Skeletal muscle satellite cell (primary cell): ENCODE data around the gene ARHGEF33. TPM values are rescaled to one million over a fixed set of nuclear protein-coding genes. Genes with fewer than 3 reads are reported as not detected.

Experiments used
- H3K27me3 ChIP-seq: 2 replicates; pipeline ENCODE4 v1.7.0; 2013; ENCODE audit warnings: low read length; ENCODE audit not compliant: control insufficient read depth, insufficient read depth
- H3K36me3 ChIP-seq: 2 replicates; pipeline ENCODE4 v1.7.0; 2013; ENCODE audit warnings: mild to moderate bottlenecking, control low read depth, low read length; ENCODE audit not compliant: insufficient read depth
- H3K4me1 ChIP-seq: 2 replicates; pipeline ENCODE4 v1.7.0; 2013; ENCODE audit warnings: low read length; ENCODE audit not compliant: control insufficient read depth, insufficient read depth
- H3K4me2 ChIP-seq: 2 replicates; pipeline ENCODE4 v1.7.0; 2013; ENCODE audit warnings: mild to moderate bottlenecking, low read length
- H3K4me3 ChIP-seq: 2 replicates; pipeline ENCODE4 v1.7.0; 2013; ENCODE audit warnings: low read length
- H3K9ac ChIP-seq: 2 replicates; pipeline ENCODE4 v1.7.0; 2013; ENCODE audit warnings: mild to moderate bottlenecking, low read depth, low read length, moderate library complexity
- H3K9me3 ChIP-seq: replicated peaks from 2 replicates; pipeline ENCODE4 v1.7.0; 2013; ENCODE audit warnings: mild to moderate bottlenecking, control low read depth, low read length
- total RNA-seq: library from RNA; depleted of rRNA; stranded (reverse); fragments of >200 nt; gene quantifications from 2 replicates; pipeline ENCODE4 v1.2.3, GENCODE V29; 2012; rRNA removed

ARHGEF33 gene
- total RNA-seq: 0.22 and 0.51 TPM in 2 replicates

- no peak within 1 kb of the TSS for H3K4me2 ChIP-seq
These were observed at the start of gene ARHGEF33 for GRCh38 chr2:38889575-38889974. Gene ARHGEF33 (plus strand): TSS chr2:38889875. CDS start chr2:38919448, 29,573 bp downstream.

GRCh38 chr2:38850045-38850444, 39.6 kb upstream of the ARHGEF33 start:
- no peak overlapping the region for H3K4me2 ChIP-seq
- H3K9ac ChIP-seq: no peak overlapping the region
- H3K4me3 ChIP-seq: no peak overlapping the region
- H3K27me3 ChIP-seq: no peaks in the 10 kb centered on the region
- H3K9me3 ChIP-seq: no peaks in the 10 kb centered on the region
- peaks cover 24% of the 10 kb centered on the region for H3K36me3 ChIP-seq
- no peaks in the 10 kb centered on the region for H3K4me1 ChIP-seq

More at GRCh38 chr2:38889575-38889974, at the start of gene ARHGEF33:
- Histone ChIP-seq H3K9me3 (no peaks in the 10 kb centered on the region), H3K4me1 (no peaks in the 10 kb centered on the region), H3K36me3 (no peaks in the 10 kb centered on the region), H3K4me3 (no peak within 1 kb of the TSS), H3K9ac (no peak within 1 kb of the TSS), H3K27me3 (no peaks in the 10 kb centered on the region)

GRCh38 chr2:38856165-38856564, 33.5 kb upstream of the ARHGEF33 start:
- no peaks in the 10 kb centered on the region for H3K4me1 ChIP-seq
- no peak overlapping the region for H3K4me3 ChIP-seq
- no peak overlapping the region for H3K9ac ChIP-seq
- no peak overlapping the region for H3K4me2 ChIP-seq
- H3K36me3 ChIP-seq: peaks cover 43% of the 10 kb centered on the region
- no peaks in the 10 kb centered on the region for H3K27me3 ChIP-seq
- no peaks in the 10 kb centered on the region for H3K9me3 ChIP-seq

- peaks cover 47% of the 10 kb centered on the region for H3K36me3 ChIP-seq
These were observed 27.2 kb upstream of the ARHGEF33 start for GRCh38 chr2:38862476-38862875.

GRCh38 chr2:38863061-38863695, 26.5 kb upstream of the ARHGEF33 start:
- Histone ChIP-seq H3K27me3 (no peaks in the 10 kb centered on the region), H3K9ac (no peak overlapping the region), H3K4me3 (no peak overlapping the region), H3K4me2 (no peak overlapping the region), H3K4me1 (no peaks in the 10 kb centered on the region), H3K36me3 (peaks cover 46% of the 10 kb centered on the region), H3K9me3 (no peaks in the 10 kb centered on the region)

More at GRCh38 chr2:38862476-38862875, 27.2 kb upstream of the ARHGEF33 start:
- H3K4me1 ChIP-seq: no peaks in the 10 kb centered on the region
- H3K4me3 ChIP-seq: no peak overlapping the region
- no peaks in the 10 kb centered on the region for H3K9me3 ChIP-seq
- H3K4me2 ChIP-seq: no peak overlapping the region
- H3K27me3 ChIP-seq: no peaks in the 10 kb centered on the region
- no peak overlapping the region for H3K9ac ChIP-seq

GRCh38 chr2:38866773-38867443, 22.8 kb upstream of the ARHGEF33 start:
- peaks cover 18% of the 10 kb centered on the region for H3K36me3 ChIP-seq
- H3K27me3 ChIP-seq: no peaks in the 10 kb centered on the region
- H3K9ac ChIP-seq: no peak overlapping the region
- H3K4me2 ChIP-seq: no peak overlapping the region
- no peak overlapping the region for H3K4me3 ChIP-seq
- H3K9me3 ChIP-seq: no peaks in the 10 kb centered on the region
- no peaks in the 10 kb centered on the region for H3K4me1 ChIP-seq

GRCh38 chr2:38871432-38871831, 18.2 kb upstream of the ARHGEF33 start:
- Histone ChIP-seq H3K9ac (no peak overlapping the region), H3K36me3 (peaks cover 7% of the 10 kb centered on the region), H3K27me3 (no peaks in the 10 kb centered on the region), H3K4me1 (peaks cover 8% of the 10 kb centered on the region), H3K4me3 (no peak overlapping the region), H3K4me2 (no peak overlapping the region), H3K9me3 (no peaks in the 10 kb centered on the region)

- no peak overlapping the region for H3K4me3 ChIP-seq
- H3K4me1 ChIP-seq: peaks cover 12% of the 10 kb centered on the region
- no peak overlapping the region for H3K4me2 ChIP-seq
- no peak overlapping the region for H3K9ac ChIP-seq
- H3K27me3 ChIP-seq: no peaks in the 10 kb centered on the region
- H3K36me3 ChIP-seq: no peaks in the 10 kb centered on the region
- H3K9me3 ChIP-seq: no peaks in the 10 kb centered on the region
These were observed 15.9 kb upstream of the ARHGEF33 start for GRCh38 chr2:38873763-38874162.

- Histone ChIP-seq H3K9me3 (no peaks in the 10 kb centered on the region), H3K4me3 (peak overlapping the region; percentile 99), H3K36me3 (no peaks in the 10 kb centered on the region), H3K9ac (peak overlapping the region; percentile 91), H3K4me1 (peaks cover 12% of the 10 kb centered on the region), H3K27me3 (no peaks in the 10 kb centered on the region), H3K4me2 (peak overlapping the region; percentile 91)
These were observed 14.5 kb upstream of the ARHGEF33 start for GRCh38 chr2:38875227-38875575.

GRCh38 chr2:38875576-38876367, 13.9 kb upstream of the ARHGEF33 start, which contains the start of the genes DHX57 and MORN2:
Gene DHX57 (minus strand): TSS chr2:38875934. CDS start chr2:38868405, 7,529 bp downstream.
Gene MORN2 (plus strand): TSS chr2:38875976.
- Histone ChIP-seq H3K9ac (peak within 1 kb of the TSS; percentile 91), H3K9me3 (no peaks in the 10 kb centered on the region), H3K4me1 (peaks cover 12% of the 10 kb centered on the region), H3K4me2 (peak within 1 kb of the TSS; percentile 91), H3K36me3 (no peaks in the 10 kb centered on the region), H3K27me3 (no peaks in the 10 kb centered on the region), H3K4me3 (peak within 1 kb of the TSS; percentile 99)

- Histone ChIP-seq H3K4me2 (peak overlapping the region; percentile 91), H3K4me1 (peaks cover 12% of the 10 kb centered on the region), H3K36me3 (no peaks in the 10 kb centered on the region), H3K27me3 (no peaks in the 10 kb centered on the region), H3K9me3 (no peaks in the 10 kb centered on the region), H3K4me3 (peak overlapping the region; percentile 99), H3K9ac (peak overlapping the region; percentile 91)
These were observed 13.3 kb upstream of the ARHGEF33 start for GRCh38 chr2:38876407-38876806.
